ENCODE measurements around the gene RPS6KL1.

DNA sequence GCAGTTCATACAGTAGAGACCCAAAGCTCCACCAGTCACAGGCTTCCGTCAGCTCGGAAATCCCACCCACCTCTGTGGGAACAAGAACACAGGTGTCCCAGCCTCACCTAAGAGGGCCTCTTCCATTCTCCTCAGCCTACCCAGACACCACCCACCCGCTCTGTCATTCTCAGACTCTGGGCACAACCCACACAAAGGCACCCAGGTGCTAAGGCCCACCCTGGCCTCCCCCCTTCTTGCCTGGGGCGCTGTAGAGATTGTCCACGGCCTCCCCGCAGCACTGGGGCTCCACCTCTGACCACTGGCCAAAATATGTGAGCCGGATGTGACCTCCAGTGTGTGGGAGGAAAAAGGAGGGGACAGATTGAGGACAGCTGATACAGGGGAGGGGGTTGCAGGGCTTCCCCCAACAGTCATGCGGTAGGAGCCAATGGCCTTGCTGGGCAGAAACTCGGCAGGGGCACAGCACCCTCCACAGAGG is 14.2 kb downstream of the RPS6KL1 start:
- no peak for TF ChIP-seq POLR2A (IDR thresholded peaks at IDR 0.05; ENCODE audit: low read depth, low read length)
- no peak for TF ChIP-seq TAF1 (IDR thresholded peaks at IDR 0.05; ENCODE audit: borderline replicate concordance, low read depth, low read length)
- TF ChIP-seq POLR2AphosphoS5 (IDR thresholded peaks at IDR 0.05; ENCODE audit: low read depth, low read length) = no peak

Data from GM12892 (cell line).